Chondrocyte (in vitro differentiated cells): ENCODE results near the gene PLA2G4B. TPM values are rescaled to one million over a fixed set of nuclear protein-coding genes. Genes with fewer than 3 reads are reported as not detected.
A peak's percentile ranks its signal among the peaks of the same experiment; 100 is the strongest.

Source experiments
- DNase-seq: peaks from one replicate; pipeline ENCODE4 v3.0.0; 2021; ENCODE audit warnings: mixed read lengths, low spot score
- H3K27ac Mint-ChIP-seq: one replicate; pipeline ENCODE4 v1.8.0; 2021; ENCODE audit warnings: mild to moderate bottlenecking, moderate library complexity, mixed read lengths; ENCODE audit not compliant: unreplicated experiment
- H3K27me3 Mint-ChIP-seq: 2 replicates; pipeline ENCODE4 v1.8.0; 2021; ENCODE audit warnings: low read depth, mixed read lengths
- H3K36me3 Mint-ChIP-seq: 2 replicates; pipeline ENCODE4 v1.8.0; 2021; ENCODE audit warnings: low read depth, mixed read lengths
- H3K4me1 Mint-ChIP-seq: 2 replicates; pipeline ENCODE4 v1.8.0; 2021; ENCODE audit warnings: low read depth, mild to moderate bottlenecking, mixed read lengths
- H3K4me3 Mint-ChIP-seq: one replicate; pipeline ENCODE4 v1.8.0; 2021; ENCODE audit warnings: mild to moderate bottlenecking, moderate library complexity, mixed read lengths; ENCODE audit not compliant: unreplicated experiment
- H3K9me3 Mint-ChIP-seq: 2 replicates; pipeline ENCODE4 v1.8.0; 2021; ENCODE audit warnings: low read depth, mixed read lengths
- total RNA-seq: library from RNA; stranded (reverse); gene quantifications from 3 replicates; pipeline ENCODE4 v1.2.1, GENCODE V29; 2021
- TF ChIP-seq, protein P1 (sequence below): fragments of 200-600 bp; sonication (generic); IDR thresholded peaks from 2 replicates; pipeline ENCODE4 v1.5.0; 2021; ENCODE audit warnings: antibody characterized with exemption, mild to moderate bottlenecking, moderate library complexity

The PLA2G4B gene
- total RNA-seq, 1 donor from 2014 or later, result 3.4 TPM

DNA sequence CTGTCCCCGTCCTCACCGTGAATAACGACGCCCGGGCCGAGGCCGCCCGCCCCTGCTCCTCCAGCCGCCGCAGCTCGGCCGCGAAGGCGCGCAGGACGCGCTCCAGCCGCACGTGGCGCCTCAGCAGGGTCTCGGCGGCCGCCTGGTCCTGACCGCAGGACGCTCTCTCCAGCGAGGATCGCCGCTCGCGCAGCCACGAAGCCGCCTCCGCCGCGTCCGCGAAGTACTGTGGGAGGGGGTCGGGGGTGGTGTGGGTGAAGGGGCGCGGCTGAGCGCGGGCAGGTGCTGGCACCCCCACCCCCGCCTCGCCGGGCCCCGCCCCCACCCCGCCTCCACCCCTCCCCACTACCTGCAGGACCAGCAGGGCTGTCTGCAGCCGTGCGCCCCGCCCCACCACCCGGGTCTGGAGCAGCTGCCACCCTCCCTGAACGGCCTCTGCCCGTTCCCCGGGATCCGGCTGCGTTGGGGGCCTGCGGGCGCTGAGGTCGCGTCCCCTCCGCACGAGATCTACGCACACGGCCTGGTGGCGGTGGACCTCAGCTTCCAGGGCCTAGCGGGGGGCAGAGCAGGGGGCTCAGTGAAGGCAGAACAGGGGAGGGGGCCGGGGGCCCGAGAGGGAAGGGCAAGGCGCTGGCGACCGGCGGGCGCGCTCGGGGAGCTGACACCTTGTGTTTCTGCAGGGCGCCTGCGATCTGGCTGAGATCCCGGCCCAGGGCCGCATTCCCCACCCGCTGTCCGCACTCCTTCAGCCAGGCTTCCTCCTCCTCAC lies 43.5 kb downstream of the PLA2G4B start:
- H3K27ac Mint-ChIP-seq, result no peak overlapping the region
- H3K4me3 Mint-ChIP-seq, result no peak overlapping the region
- peak; percentile 81 for DNase-seq
- TF ChIP-seq, protein P1, sequence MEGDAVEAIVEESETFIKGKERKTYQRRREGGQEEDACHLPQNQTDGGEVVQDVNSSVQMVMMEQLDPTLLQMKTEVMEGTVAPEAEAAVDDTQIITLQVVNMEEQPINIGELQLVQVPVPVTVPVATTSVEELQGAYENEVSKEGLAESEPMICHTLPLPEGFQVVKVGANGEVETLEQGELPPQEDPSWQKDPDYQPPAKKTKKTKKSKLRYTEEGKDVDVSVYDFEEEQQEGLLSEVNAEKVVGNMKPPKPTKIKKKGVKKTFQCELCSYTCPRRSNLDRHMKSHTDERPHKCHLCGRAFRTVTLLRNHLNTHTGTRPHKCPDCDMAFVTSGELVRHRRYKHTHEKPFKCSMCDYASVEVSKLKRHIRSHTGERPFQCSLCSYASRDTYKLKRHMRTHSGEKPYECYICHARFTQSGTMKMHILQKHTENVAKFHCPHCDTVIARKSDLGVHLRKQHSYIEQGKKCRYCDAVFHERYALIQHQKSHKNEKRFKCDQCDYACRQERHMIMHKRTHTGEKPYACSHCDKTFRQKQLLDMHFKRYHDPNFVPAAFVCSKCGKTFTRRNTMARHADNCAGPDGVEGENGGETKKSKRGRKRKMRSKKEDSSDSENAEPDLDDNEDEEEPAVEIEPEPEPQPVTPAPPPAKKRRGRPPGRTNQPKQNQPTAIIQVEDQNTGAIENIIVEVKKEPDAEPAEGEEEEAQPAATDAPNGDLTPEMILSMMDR, result no peak
- H3K9me3 Mint-ChIP-seq, result no peaks in the 10 kb centered on the region
- no peaks in the 10 kb centered on the region for H3K27me3 Mint-ChIP-seq
- H3K4me1 Mint-ChIP-seq, result peaks cover 4% of the 10 kb centered on the region
- peaks cover 5% of the 10 kb centered on the region for H3K36me3 Mint-ChIP-seq

DNA sequence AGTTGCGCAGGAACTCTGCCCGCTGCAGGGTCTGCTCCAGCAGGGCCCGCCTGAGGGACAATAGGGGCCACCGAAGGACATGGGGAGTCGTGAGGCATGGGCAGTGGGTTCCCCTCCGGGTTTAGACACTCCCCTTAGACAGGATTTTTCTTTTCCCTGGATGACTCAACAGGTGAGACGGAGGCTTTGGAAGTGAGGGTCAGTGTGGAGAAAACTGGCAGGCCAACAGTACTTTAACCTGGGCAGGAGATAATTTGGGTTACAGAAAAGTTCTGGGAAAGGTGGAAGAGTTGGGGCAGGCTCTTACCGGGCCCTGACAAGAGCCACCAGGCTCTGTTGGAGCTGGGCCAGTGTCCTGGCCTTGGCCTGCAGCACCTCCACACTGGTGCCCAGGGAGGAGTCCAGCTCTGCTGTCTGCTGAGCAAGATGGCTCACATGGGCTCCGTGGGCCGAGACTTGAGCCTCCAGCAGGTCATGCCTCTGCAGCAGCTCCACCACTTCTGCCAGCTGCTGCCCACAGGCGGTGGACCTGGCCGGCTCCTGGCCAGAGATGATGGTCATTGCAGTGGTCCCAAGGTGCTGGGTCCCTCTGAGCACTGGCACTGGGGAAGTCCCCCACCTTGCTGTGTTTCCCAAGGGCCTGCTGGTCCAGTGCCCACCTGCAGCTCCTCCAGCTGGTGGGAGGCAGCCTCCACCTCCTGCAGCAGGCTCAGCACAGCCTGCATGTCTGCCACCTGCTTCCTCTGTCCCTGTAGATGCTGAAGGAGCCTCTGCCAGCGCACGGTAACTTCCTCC lies 44.2 kb downstream of the PLA2G4B start:
- Mint-ChIP-seq H3K27me3 (no peaks in the 10 kb centered on the region), H3K9me3 (no peaks in the 10 kb centered on the region), H3K4me3 (no peak overlapping the region), H3K4me1 (peaks cover 4% of the 10 kb centered on the region), H3K36me3 (peaks cover 5% of the 10 kb centered on the region), H3K27ac (no peak overlapping the region)
- TF ChIP-seq, protein P1, result no peak
- peak; percentile 79 for DNase-seq

DNA sequence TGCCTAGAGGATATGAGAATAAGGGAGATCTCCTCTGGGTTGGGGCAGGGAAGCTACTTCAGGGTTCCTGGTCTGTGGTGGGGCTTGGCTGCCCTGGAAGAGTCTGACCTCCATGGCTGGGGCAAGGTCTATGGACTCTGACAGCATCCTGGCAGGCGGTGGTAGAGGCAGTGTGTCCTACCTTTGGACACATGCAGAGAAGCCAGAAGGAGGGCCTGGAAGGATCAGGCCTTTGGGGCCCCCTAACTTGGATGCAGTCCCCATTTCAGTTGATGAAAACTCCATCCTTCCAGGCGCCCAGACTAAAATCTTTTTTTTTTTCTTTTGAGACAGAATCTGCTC lies 44.8 kb downstream of the PLA2G4B start:
- Mint-ChIP-seq H3K27me3 (no peaks in the 10 kb centered on the region), H3K27ac (no peak overlapping the region)

DNA sequence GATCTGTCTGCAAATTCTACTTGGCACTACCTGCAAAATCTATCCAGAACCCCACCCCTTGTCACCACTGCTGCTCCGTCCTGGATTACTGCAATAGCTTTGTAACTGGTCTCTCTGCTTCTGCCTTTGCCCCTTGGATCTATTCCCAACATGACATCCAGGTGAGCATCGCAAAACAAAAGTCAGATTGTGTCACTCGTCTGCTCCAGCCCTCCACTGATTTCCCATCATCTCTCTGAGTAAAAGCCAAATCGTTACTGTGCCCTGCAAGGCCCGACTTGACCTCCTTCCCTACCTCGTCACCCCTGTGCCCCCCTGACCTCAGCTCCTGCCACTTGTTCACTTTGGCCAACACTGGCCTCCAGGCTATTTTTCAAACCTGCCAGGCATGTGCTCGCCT lies 45.8 kb downstream of the PLA2G4B start:
- H3K27ac Mint-ChIP-seq, result no peak overlapping the region
- H3K9me3 Mint-ChIP-seq, result no peaks in the 10 kb centered on the region
- peaks cover 4% of the 10 kb centered on the region for H3K36me3 Mint-ChIP-seq
- peaks cover 4% of the 10 kb centered on the region for H3K4me1 Mint-ChIP-seq
- DNase-seq, result no peak
- TF ChIP-seq, protein P1, result no peak
- no peak overlapping the region for H3K4me3 Mint-ChIP-seq
- H3K27me3 Mint-ChIP-seq, result no peaks in the 10 kb centered on the region

More for the DNA sequence above, 44.8 kb downstream of the PLA2G4B start:
- TF ChIP-seq, protein P1, result no peak
- H3K4me3 Mint-ChIP-seq, result no peak overlapping the region
- peaks cover 5% of the 10 kb centered on the region for H3K36me3 Mint-ChIP-seq
- H3K9me3 Mint-ChIP-seq, result no peaks in the 10 kb centered on the region
- DNase-seq, result no peak
- peaks cover 4% of the 10 kb centered on the region for H3K4me1 Mint-ChIP-seq

DNA sequence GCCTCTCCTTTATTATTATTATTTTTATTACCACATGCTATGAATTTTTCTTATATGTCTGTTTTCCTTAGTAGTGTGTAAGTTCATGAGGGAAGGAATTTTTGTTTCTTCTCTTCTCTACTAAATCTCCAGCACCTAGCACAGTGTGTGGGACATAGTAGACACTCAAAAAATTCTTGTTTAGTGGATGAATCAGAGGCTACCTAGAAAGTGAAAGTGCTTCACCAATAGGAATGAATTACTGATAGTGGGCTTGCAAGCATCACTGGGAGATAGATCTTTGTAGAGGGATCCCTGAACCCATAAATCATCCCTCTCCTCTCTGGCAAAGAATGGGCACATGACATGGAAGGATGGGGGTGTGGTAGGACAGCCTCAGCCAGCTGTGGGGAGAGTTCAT lies 46.7 kb downstream of the PLA2G4B start:
- Mint-ChIP-seq H3K27ac (no peak overlapping the region), H3K4me1 (peaks cover 4% of the 10 kb centered on the region), H3K27me3 (no peaks in the 10 kb centered on the region), H3K4me3 (no peak overlapping the region), H3K36me3 (peaks cover 2% of the 10 kb centered on the region), H3K9me3 (no peaks in the 10 kb centered on the region)
- TF ChIP-seq, protein P1, result no peak
- DNase-seq, result no peak
